B cell (primary cell): Measurements from ENCODE around the gene RFTN2.

Source experiments
- EZH2 ChIP-seq: IDR thresholded peaks from 2 replicates; pipeline ENCODE4 v1.6.1; 2012; ENCODE audit warnings: borderline replicate concordance, low read depth, mild to moderate bottlenecking, moderate library complexity, low read length; ENCODE audit not compliant: insufficient read depth, poor library complexity, severe bottlenecking
- TF ChIP-seq, protein P1 (sequence below): fragments of 200-600 bp; IDR thresholded peaks from one replicate; pipeline ENCODE4 v1.8.0; 2022; ENCODE audit warnings: antibody characterized with exemption, mild to moderate bottlenecking

GRCh38 chr2:197677483-197677882 lies 2.1 kb upstream of the RFTN2 start:
- TF ChIP-seq, protein P1, sequence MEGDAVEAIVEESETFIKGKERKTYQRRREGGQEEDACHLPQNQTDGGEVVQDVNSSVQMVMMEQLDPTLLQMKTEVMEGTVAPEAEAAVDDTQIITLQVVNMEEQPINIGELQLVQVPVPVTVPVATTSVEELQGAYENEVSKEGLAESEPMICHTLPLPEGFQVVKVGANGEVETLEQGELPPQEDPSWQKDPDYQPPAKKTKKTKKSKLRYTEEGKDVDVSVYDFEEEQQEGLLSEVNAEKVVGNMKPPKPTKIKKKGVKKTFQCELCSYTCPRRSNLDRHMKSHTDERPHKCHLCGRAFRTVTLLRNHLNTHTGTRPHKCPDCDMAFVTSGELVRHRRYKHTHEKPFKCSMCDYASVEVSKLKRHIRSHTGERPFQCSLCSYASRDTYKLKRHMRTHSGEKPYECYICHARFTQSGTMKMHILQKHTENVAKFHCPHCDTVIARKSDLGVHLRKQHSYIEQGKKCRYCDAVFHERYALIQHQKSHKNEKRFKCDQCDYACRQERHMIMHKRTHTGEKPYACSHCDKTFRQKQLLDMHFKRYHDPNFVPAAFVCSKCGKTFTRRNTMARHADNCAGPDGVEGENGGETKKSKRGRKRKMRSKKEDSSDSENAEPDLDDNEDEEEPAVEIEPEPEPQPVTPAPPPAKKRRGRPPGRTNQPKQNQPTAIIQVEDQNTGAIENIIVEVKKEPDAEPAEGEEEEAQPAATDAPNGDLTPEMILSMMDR: no peak
- no peak for TF ChIP-seq EZH2
